Suprapubic skin (tissue), 4 donors: ENCODE measurements around the gene PPP2R1B.
"Not testable (repeated sequence)": the region's sequence is repeated elsewhere in the genome, so short reads cannot be mapped to it uniquely, and the experiment has no call there.

Experiments
- EP300 ChIP-seq: sonication (generic); formaldehyde crosslinking; IDR thresholded peaks from one replicate; pipeline ENCODE4 v1.6.1; 2017; ENCODE audit warnings: antibody characterized with exemption
- POLR2A ChIP-seq, 2 donors: fragments of 450-650 bp; IDR thresholded peaks; one replicate each; pipeline ENCODE4 v1.6.1; 2017; ENCODE audit warnings: antibody characterized with exemption in 2 of 2, mild to moderate bottlenecking in 2 of 2, moderate library complexity in 2 of 2
- POLR2AphosphoS5 ChIP-seq, 3 donors: sonication (generic); formaldehyde crosslinking; IDR thresholded peaks; one replicate each; pipeline ENCODE4 v1.6.1; 2017; ENCODE audit warnings: antibody characterized with exemption in 3 of 3
- TF ChIP-seq, protein P1 (sequence below), 2 donors: fragments of 200-600 bp in 1 of 2; fragments of 450-650 bp in 1 of 2; sonication (generic) in 1 of 2; IDR thresholded peaks; one replicate each; pipeline ENCODE4 v1.5.1; 2016 to 2019; ENCODE audit warnings: antibody characterized with exemption in 2 of 2, mild to moderate bottlenecking in 1 of 2, moderate library complexity in 1 of 2

DNA sequence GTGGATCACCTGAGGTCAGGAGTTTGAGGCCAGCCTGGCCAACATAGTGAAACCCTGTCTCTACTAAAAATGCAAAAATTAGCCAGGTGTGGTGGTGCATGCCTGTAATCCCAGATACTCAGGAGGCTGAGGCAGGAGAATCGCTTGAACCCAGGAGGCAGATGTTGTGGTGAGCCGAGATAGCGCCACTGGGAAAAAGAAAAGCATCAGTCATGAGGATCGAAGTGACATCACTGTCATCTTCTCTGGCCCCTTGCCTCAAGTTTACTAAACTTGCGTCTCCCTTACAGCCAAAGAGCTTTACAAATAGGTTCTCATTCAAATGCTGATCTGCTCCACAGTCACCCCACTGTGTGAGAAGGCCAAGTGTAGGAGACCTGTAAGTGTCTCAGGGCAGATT lies 5.0 kb upstream of the PPP2R1B start:
- TF ChIP-seq POLR2A (IDR thresholded peaks at IDR 0.05); EP300; POLR2AphosphoS5 (IDR thresholded peaks at IDR 0.05): not testable (repeated sequence)
- TF ChIP-seq, protein P1, sequence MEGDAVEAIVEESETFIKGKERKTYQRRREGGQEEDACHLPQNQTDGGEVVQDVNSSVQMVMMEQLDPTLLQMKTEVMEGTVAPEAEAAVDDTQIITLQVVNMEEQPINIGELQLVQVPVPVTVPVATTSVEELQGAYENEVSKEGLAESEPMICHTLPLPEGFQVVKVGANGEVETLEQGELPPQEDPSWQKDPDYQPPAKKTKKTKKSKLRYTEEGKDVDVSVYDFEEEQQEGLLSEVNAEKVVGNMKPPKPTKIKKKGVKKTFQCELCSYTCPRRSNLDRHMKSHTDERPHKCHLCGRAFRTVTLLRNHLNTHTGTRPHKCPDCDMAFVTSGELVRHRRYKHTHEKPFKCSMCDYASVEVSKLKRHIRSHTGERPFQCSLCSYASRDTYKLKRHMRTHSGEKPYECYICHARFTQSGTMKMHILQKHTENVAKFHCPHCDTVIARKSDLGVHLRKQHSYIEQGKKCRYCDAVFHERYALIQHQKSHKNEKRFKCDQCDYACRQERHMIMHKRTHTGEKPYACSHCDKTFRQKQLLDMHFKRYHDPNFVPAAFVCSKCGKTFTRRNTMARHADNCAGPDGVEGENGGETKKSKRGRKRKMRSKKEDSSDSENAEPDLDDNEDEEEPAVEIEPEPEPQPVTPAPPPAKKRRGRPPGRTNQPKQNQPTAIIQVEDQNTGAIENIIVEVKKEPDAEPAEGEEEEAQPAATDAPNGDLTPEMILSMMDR (IDR thresholded peaks at IDR 0.05): not testable (repeated sequence)
